NCI-H1105 (cell line): Measurements from ENCODE around the gene TREX2.

ENCODE experiments used
- DNase-seq: peaks from one replicate; lab custom pipeline; 2025; lab: John Stamatoyannopoulos, UW

Gene TREX2, protein sequence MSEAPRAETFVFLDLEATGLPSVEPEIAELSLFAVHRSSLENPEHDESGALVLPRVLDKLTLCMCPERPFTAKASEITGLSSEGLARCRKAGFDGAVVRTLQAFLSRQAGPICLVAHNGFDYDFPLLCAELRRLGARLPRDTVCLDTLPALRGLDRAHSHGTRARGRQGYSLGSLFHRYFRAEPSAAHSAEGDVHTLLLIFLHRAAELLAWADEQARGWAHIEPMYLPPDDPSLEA

DNA sequence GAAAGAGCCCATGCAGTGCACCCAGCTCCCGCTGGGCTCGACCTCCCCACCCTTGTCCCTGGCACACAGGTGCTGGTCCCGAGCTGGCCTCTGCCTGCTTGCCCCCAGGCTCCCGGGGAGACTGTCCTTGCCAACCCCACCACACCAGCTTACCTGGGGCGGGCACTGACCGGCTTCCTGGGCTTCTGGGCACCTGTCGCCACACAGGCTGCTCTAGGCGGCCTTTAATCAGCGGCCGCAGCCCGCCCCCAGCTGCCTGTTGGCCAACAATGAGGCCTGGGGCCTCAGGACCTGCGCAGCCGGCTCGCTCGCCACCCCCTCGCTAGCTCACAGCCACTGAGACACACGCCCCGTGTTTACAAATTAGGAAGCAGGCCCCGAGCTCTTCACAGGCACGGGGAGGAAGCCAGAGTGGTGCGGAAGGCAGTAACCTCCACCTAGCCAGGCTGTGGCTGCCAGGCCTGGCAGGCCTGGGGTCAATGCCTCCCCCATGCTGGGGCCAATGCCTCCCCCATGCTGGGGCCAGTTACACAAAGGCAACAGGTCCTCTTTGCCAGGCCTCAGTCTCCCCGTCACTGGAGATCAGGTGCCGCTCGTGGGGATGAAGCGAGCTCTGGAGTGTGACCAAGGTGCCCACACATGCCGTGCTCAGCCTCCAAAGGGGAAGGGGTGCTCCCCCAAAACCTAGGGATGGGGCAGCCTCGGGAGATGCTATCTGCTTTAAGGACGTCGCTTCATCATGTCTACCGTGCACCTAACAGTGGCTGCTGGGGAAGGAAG, at the start of gene TREX2:
TSS of gene TREX2 (minus strand) at position 201 of the 780 bp plus-strand sequence. CDS start 626 bp downstream, outside the sequence.
- DNase-seq: no peak

DNA sequence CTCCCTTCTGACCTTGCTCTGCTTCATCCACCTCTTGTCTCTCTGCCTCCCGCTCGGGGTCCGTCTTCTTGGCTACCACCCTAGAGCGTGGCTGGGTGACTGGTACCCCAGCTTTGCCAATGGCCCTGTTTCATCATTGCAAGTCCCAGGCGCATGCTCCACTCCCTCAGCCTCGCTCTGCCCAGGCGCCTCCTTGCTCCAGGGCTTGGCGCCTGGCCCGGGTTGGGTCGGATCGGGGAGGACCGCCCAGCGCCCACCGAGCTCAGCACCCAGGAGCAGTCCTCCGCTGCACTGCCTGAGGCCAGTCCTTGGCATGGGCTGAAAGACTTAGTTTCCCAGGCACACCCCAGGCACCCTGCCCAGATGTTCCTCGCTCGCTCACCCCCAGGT, 49.5 kb upstream of the TREX2 start:
- no peak for DNase-seq

DNA sequence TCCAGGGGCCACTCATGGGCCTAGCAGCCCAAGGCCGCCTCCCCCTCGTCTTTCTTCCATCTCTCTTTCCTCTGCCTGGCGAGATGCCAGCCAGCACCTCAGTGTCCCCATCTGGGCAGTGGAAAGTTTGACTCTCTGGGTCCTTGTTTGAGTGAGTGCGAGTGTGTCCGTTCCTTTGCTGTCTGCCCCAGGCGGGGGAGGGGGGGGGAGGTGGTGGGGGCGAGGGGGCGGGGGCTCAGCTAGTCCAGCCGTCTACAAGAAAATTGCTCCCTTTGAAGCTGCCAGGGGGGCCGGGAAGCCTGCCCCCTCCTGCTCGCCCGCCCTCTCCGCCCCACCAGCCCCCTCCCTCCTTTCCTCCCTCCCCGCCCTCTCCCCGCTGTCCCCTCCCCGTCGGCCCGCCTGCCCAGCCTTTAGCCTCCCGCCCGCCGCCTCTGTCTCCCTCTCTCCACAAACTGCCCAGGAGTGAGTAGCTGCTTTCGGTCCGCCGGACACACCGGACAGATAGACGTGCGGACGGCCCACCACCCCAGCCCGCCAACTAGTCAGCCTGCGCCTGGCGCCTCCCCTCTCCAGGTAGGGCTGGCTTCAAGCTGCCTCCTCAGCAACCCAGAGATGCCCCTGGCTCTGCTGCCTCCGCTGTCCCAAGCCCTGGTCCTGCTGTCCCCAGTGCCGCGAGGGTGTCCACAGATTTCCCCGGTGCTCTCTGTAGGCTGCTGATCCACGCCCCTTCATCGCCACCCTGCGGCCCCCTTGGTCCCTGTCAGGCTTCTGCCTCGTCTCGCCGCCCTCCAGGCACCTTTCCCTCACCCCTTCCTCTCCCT, 48.9 kb upstream of the TREX2 start, which contains the start of gene BGN:
TSS of gene BGN (plus strand) at position 440 of the 821 bp plus-strand sequence. CDS start 9,652 bp downstream, outside the sequence.
- DNase-seq: no peak

DNA sequence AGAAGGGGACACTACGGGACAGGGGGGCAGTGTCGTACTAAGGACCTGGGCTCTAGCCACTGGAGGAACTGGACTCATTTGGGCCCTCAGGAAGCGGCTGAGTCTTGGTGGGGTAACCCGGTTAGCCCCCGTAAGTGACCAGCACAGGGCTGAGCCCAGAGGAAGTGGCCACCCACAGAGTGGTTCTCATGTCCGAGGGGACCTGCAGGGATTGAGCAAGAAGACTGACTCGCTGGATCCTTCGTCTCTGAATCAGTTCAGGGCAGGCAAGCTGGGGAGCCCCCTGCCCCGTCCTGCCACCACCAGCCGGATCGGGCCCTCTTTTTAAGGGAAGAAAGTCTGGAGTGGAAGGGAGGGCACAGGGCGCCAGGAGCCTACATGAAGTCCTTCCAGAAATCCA, 48.2 kb upstream of the TREX2 start:
- no peak for DNase-seq

DNA sequence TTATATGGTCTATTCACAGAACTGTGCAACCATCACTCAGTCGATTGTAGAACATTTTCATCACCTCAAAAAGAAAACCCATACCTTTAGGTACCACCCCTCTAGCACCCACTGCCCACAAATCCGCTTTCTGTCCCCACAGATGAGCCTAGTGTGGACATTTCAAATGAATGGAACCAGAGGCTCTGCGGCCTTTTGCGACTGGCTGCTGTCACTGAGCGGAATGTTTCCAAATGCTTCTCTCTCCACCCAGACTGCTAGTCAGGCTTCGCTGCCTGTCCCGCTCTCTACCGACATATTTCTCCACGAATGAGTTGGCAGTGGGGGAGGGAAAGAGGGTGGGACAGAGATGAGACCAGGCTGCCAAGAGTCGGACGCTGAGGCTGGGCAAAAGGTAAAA, 47.2 kb upstream of the TREX2 start:
- DNase-seq: no peak

DNA sequence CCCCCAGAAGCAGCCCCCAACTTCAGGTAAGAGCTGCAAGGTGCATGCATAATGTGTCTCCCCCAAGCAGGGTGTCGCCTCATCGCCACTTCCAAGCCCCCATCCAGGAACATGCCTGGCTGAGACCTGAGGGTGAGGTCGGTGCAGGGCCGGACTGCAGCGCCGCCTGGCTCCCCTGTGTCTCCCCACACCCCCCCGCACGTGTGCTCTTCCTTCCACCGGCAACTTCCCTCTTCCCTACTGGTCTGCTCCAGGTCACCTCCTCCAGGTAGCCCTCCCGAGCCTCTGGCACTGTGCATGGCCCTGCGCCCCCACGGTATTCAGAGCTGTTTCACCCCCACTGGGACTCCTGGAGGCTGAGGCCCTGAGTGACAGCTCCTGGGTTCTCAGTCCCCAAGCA, 46.7 kb upstream of the TREX2 start:
- no peak for DNase-seq

DNA sequence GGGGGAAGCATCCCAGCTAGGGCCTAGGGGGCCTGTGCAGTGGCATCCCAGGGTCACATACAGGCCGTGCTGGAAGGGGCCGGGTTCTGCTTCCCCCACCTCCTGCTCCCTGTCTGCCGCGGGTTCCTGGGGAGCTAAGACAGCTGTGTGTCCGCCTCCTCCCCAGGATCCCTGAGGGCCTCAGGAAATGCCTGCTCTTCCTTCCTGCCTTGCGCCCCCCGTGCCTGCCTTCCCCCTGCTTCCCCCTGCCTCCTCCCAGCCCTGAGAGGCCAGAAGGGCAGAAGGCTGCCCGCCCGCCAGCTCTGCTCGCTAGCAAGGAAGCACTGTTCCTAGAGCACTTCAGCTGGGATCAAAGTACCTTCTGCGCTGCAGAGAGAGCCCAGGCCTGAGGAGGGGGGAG, 46.1 kb upstream of the TREX2 start:
- DNase-seq: no peak

DNA sequence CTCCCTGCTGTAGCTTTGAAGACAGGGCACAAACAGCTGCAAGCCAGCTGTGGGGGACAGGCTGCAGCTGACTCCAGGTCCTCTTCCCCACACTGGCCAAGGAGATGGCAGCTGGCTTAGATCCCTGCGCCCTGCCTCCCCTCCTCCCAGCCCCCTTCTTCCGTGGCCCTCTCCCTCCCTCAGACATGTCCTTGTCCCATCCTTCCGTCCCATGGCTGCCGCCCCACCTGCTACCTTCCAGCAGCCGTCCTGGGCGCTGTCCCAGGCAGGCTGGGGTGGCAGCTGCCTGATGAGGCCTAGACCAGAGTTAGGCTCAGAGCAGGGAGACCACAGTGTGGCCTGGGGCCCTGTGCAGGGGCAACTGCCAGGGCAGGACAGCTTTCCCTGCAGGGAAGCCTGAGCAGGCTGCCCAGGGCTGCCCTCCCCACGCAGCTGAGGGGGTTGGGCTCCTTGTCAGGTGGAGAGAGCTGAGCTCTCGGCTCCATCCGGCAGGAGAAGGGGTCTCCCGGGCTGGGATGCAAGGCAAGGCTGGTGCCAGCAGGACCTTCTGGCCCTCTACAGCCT, 45.6 kb upstream of the TREX2 start:
- no peak for DNase-seq

- no peak for DNase-seq
Measured at GRCh38 chrX:153490217-153490930, 44.5 kb upstream of the TREX2 start.

DNA sequence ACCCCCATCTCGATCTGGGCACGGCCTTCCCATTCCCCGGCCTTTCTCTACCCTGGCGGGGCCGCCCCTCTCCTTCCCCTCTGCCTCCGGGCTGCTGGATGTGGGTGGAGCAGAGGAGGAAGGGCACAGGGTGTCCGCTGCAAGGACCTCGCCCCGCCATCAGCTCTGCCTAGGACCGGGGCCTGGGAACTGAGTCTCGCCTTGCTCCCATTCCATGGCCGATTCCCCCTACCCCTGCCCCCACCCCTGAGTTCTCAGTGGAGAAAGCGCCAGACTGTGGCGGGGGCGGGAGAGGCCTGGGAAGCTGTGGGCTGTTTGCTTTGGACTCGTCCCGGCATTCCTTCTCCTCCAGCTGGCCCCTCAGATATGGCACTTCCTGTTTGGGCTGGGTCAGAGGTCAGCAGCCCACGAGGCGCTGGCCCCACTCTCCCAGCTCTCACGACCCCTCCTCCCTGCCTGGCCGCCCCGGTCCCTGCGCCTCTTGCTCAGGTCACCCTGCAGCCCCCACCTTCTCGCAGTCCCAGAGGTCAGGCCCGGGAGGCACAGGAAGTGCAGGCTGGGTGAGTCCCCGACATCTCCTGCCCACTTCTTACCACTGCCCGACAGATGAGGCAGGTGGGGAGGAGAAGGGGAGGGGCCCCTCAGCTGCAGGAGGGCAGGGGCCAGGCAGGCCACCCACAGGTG, 42.5 kb upstream of the TREX2 start:
- no peak for DNase-seq

GRCh38 chrX:153487590-153488071, 41.8 kb upstream of the TREX2 start:
- DNase-seq: no peak

GRCh38 chrX:153486171-153486570, 40.3 kb upstream of the TREX2 start:
- no peak for DNase-seq

- DNase-seq: no peak
Measured at GRCh38 chrX:153485396-153486080, 39.7 kb upstream of the TREX2 start.

- DNase-seq: no peak
Measured at GRCh38 chrX:153482376-153483015, 36.6 kb upstream of the TREX2 start.

DNA sequence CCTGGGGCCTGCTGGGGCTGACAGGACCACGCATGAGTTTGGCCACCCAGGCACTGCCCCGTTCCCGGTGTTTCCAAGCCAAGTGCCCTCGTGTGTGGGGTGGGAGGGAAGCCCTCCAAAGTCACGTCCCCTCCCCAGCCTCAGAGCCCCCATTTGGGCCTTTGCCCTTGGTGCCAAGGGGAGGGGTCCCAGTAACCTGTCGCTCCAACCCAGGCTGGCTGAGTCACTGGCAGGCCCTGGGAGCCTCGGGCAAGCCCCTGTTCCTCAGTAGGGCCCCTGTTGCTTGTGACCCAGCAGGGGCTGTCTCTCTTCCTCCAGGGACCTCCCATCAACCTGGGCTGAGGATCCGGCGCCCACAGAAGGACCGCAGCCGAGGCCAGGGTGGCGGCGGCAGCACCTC, 35.2 kb upstream of the TREX2 start:
- no peak for DNase-seq

DNA sequence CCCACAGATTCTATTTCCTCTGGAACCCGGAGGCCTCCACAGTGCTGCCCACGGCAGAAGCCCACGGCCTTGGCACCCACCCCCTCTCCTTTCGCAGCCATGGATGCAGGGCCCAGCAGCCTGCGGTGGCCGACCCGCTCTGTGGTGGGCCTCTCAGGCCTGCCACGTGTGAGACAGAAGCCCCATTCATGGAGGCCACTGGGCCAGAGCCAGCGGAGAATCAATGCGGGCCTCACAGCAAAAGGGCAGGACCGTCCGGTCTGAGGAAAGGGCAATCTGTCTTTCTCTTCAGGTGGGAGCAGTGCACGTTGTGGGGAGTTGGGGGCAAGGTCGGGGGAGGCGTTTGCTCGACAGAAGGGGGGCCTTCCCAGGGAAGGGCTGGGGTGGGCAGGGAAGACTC, 32.9 kb upstream of the TREX2 start:
- no peak for DNase-seq

- DNase-seq: no peak
Measured at GRCh38 chrX:153477901-153478300, 32.0 kb upstream of the TREX2 start.

DNA sequence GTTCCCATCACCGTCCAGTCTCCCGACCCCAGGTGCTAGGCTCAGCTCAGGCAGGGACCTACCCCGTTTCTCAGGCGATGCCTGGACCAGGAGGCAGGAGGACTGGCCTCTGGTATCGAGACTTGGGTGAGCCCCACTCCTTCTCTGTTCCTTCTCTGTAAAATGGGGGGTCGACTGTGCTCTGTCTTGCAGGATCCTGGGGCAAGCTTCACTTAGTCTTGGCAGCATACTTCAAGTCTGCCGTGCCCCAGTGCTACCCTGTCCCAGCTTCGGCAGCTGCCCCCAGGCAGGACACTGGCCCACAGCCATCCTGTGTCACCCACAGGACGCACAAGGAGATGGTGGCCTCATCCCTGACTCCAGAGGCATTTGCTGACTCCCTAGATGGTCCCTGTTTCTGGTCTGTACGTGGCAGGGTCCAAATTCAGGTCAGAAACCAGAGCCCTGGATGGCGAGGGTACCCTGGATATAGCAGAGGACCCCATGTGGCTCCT, 31.6 kb upstream of the TREX2 start:
- DNase-seq: no peak

- DNase-seq: no peak
Measured at GRCh38 chrX:153476666-153477363, 31.0 kb upstream of the TREX2 start.
